ENCODE data around the gene C16orf86. TPM values are rescaled to one million over a fixed set of nuclear protein-coding genes. Genes with fewer than 3 reads are reported as not detected.
A peak's percentile ranks its signal among the peaks of the same experiment; 100 is the strongest.

C16orf86 gene
- total and polyA plus RNA-seq, 7 donors: 0.46 to 26.1 (median 8.6) TPM

- WGBS, 2 donors: 44 to 69% methylated on average over 4 of the region's 4 CpGs
- intact Hi-C loops (cut with DNase I): no loop called here
Observed at GRCh38 chr16:67676516-67676915, 9.9 kb downstream of the C16orf86 start.

GRCh38 chr16:67676939-67677338 is 10.3 kb downstream of the C16orf86 start:
- WGBS, 2 donors: 62 to 79% methylated on average over 8 of the region's 8 CpGs
- intact Hi-C loops (cut with DNase I): no loop called here
- TF ChIP-seq POLR2AphosphoS5 (IDR thresholded peaks at IDR 0.05) (no peak), POLR2A (IDR thresholded peaks at IDR 0.05) (no peak), CTCF (IDR thresholded peaks at IDR 0.05) (no peak), EP300 (IDR thresholded peaks at IDR 0.05) (no peak)
- Histone ChIP-seq H3K9me3 (no peaks in the 10 kb centered on the region), H3K4me3 (no peak overlapping the region), H3K27ac (no peak overlapping the region), H3K4me1 (peaks cover 0 to 33% (median 29%) of the 10 kb centered on the region in 4 donors), H3K36me3 (no peaks in the 10 kb centered on the region), H3K27me3 (no peaks in the 10 kb centered on the region)
- no peak for DNase-seq

More at GRCh38 chr16:67676516-67676915, 9.9 kb downstream of the C16orf86 start:
- Histone ChIP-seq H3K36me3 (no peaks in the 10 kb centered on the region), H3K4me3 (no peak overlapping the region), H3K27me3 (no peaks in the 10 kb centered on the region), H3K9me3 (no peaks in the 10 kb centered on the region), H3K4me1 (peaks cover 0 to 33% (median 29%) of the 10 kb centered on the region in 4 donors), H3K27ac (no peak overlapping the region)
- DNase-seq: no peak
- TF ChIP-seq POLR2A (IDR thresholded peaks at IDR 0.05) (no peak), POLR2AphosphoS5 (IDR thresholded peaks at IDR 0.05) (no peak), CTCF (IDR thresholded peaks at IDR 0.05) (no peak), EP300 (IDR thresholded peaks at IDR 0.05) (no peak)

GRCh38 chr16:67677712-67678111 is 11.1 kb downstream of the C16orf86 start:
- Histone ChIP-seq H3K27ac (peak overlapping the region in 1 of 4 donors; percentile 53), H3K4me1 (peaks cover 0 to 33% (median 29%) of the 10 kb centered on the region in 4 donors), H3K4me3 (no peak overlapping the region), H3K36me3 (peaks cover 0 to 6% (median 0%) of the 10 kb centered on the region in 4 donors), H3K9me3 (no peaks in the 10 kb centered on the region), H3K27me3 (no peaks in the 10 kb centered on the region)
- TF ChIP-seq EP300 (IDR thresholded peaks at IDR 0.05): no peak
- no peak for TF ChIP-seq POLR2A (IDR thresholded peaks at IDR 0.05)
- TF ChIP-seq CTCF (IDR thresholded peaks at IDR 0.05): no peak
- no peak for TF ChIP-seq POLR2AphosphoS5 (IDR thresholded peaks at IDR 0.05)
- intact Hi-C loops (cut with DNase I): no loop called here
- WGBS, 2 donors: 91 to 93% methylated on average over 1 of the region's 1 CpG
- no peak for DNase-seq

- peak overlapping the region in 3 of 4 donors; percentile 23 to 56 (median 53) for H3K27ac ChIP-seq
Observed at GRCh38 chr16:67678354-67679023, 11.9 kb downstream of the C16orf86 start.

More at GRCh38 chr16:67678354-67679023, 11.9 kb downstream of the C16orf86 start:
- WGBS, 2 donors: 22 to 73% methylated on average over 12 of the region's 12 CpGs
- Histone ChIP-seq H3K9me3 (no peaks in the 10 kb centered on the region), H3K36me3 (peaks cover 0 to 14% (median 0%) of the 10 kb centered on the region in 4 donors), H3K27me3 (no peaks in the 10 kb centered on the region), H3K4me3 (no peak overlapping the region), H3K4me1 (peaks cover 0 to 25% (median 23%) of the 10 kb centered on the region in 4 donors)
- intact Hi-C loops (cut with DNase I): no loop called here
- TF ChIP-seq CTCF (IDR thresholded peaks at IDR 0.05): no peak
- TF ChIP-seq POLR2A (IDR thresholded peaks at IDR 0.05): no peak
- no peak for TF ChIP-seq EP300 (IDR thresholded peaks at IDR 0.05)
- peak in 3 of 4 donors; percentile 40 to 63 (median 44) for TF ChIP-seq POLR2AphosphoS5 (IDR thresholded peaks at IDR 0.05)
- no peak for DNase-seq
